ENCODE measurements around the gene METTL18.

DNA sequence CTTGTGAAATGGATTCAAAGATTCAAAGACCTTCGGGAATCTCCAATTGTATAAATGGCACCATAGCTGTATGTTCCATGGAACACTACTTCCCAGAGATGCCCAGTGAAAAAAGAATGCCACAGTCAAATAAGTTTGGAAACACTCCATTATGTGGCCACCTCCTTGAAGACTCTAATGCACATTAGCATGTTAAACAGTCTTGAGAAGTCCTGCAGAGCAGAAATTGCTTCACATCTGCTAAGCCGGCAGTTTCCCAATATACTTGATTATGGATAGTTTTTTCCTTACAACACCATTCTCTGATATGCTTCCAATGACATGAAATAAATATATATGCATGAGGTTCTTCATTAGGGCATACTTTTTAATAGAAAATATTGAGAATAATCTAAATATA, 48.2 kb downstream of the METTL18 start:
- TF ChIP-seq, protein P1, sequence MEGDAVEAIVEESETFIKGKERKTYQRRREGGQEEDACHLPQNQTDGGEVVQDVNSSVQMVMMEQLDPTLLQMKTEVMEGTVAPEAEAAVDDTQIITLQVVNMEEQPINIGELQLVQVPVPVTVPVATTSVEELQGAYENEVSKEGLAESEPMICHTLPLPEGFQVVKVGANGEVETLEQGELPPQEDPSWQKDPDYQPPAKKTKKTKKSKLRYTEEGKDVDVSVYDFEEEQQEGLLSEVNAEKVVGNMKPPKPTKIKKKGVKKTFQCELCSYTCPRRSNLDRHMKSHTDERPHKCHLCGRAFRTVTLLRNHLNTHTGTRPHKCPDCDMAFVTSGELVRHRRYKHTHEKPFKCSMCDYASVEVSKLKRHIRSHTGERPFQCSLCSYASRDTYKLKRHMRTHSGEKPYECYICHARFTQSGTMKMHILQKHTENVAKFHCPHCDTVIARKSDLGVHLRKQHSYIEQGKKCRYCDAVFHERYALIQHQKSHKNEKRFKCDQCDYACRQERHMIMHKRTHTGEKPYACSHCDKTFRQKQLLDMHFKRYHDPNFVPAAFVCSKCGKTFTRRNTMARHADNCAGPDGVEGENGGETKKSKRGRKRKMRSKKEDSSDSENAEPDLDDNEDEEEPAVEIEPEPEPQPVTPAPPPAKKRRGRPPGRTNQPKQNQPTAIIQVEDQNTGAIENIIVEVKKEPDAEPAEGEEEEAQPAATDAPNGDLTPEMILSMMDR (optimal IDR thresholded peaks at IDR 0.05 in 1 of 3, IDR thresholded peaks at IDR 0.05 in 1 of 3, conservative IDR thresholded peaks at IDR 0.05 in 1 of 3; ENCODE audit: extremely low read depth in 1 of 3, insufficient read depth in 2 of 3, low read length in 3 of 3): no peak
- TF ChIP-seq EZH2 (IDR thresholded peaks at IDR 0.05; ENCODE audit: low read length): no peak

Data from keratinocyte (primary cell).